Ishikawa (cell line): ENCODE data around the gene SMYD2.

ENCODE experiments used
- CREB1 ChIP-seq: IDR thresholded peaks from 2 replicates; pipeline ENCODE4 v1.6.1; 2012; ENCODE audit warnings: low read depth
- EP300 ChIP-seq: IDR thresholded peaks from 2 replicates; pipeline ENCODE4 v1.6.1; 2012; ENCODE audit warnings: borderline replicate concordance
- FOXM1 ChIP-seq: IDR thresholded peaks from 2 replicates; pipeline ENCODE4 v1.6.1; 2012; ENCODE audit warnings: low read depth, borderline replicate concordance
- MAX ChIP-seq: IDR thresholded peaks from 2 replicates; pipeline ENCODE4 v1.6.1; 2012
- REST ChIP-seq: IDR thresholded peaks from 2 replicates; pipeline ENCODE4 v1.6.1; 2012; ENCODE audit warnings: low read depth, mild to moderate bottlenecking
- TAF1 ChIP-seq: IDR thresholded peaks from 2 replicates; pipeline ENCODE4 v1.6.1; 2012; ENCODE audit warnings: low read depth, mild to moderate bottlenecking

- no peak for TF ChIP-seq REST
- TF ChIP-seq EP300, result no peak
- TF ChIP-seq MAX, result no peak
- TF ChIP-seq CREB1, result no peak
- no peak for TF ChIP-seq TAF1
- no peak for TF ChIP-seq FOXM1
These were observed 16.0 kb upstream of the SMYD2 start for GRCh38 chr1:214264976-214265375.
